MM.1S (cell line): ENCODE measurements around the gene SLC2A4RG.

Experiments
- EZH2phosphoT487 ChIP-seq: fragments of 300-600 bp; sonication (generic); IDR thresholded peaks from 2 replicates; pipeline ENCODE4 v1.6.1; 2018; ENCODE audit warnings: antibody characterized with exemption, low read length
- TF ChIP-seq, protein P1 (sequence below): fragments of 300-600 bp; sonication (generic); IDR thresholded peaks from 2 replicates; pipeline ENCODE4 v1.5.1; 2016; ENCODE audit warnings: antibody characterized with exemption, low read length, mixed read lengths

DNA sequence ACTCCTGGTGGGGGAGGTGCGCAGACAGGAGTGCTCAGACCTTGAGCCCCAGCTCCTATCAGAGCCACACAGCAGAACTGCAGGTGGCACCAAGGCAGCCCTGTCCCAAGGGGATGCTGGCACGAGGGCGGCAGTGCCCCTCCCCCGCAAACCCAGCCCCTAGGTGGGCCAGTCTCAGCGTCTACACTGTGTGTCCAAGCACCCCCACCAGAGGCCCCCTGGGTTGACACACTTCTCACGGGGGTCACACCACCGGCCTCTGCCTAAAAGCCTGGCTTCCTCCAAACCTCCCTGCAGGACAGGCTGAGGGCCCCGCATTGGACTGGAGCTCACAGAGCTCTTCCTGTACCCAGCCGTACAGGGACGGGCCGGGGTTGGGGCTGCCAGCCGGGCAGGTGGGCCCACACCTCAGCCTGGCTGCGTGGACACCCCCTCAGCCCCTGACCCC, 8.1 kb downstream of the SLC2A4RG start:
- TF ChIP-seq, protein P1, sequence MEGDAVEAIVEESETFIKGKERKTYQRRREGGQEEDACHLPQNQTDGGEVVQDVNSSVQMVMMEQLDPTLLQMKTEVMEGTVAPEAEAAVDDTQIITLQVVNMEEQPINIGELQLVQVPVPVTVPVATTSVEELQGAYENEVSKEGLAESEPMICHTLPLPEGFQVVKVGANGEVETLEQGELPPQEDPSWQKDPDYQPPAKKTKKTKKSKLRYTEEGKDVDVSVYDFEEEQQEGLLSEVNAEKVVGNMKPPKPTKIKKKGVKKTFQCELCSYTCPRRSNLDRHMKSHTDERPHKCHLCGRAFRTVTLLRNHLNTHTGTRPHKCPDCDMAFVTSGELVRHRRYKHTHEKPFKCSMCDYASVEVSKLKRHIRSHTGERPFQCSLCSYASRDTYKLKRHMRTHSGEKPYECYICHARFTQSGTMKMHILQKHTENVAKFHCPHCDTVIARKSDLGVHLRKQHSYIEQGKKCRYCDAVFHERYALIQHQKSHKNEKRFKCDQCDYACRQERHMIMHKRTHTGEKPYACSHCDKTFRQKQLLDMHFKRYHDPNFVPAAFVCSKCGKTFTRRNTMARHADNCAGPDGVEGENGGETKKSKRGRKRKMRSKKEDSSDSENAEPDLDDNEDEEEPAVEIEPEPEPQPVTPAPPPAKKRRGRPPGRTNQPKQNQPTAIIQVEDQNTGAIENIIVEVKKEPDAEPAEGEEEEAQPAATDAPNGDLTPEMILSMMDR, result no peak
- TF ChIP-seq EZH2phosphoT487, result no peak
